ENCODE data around the gene BEND3.

Gene BEND3

DNA sequence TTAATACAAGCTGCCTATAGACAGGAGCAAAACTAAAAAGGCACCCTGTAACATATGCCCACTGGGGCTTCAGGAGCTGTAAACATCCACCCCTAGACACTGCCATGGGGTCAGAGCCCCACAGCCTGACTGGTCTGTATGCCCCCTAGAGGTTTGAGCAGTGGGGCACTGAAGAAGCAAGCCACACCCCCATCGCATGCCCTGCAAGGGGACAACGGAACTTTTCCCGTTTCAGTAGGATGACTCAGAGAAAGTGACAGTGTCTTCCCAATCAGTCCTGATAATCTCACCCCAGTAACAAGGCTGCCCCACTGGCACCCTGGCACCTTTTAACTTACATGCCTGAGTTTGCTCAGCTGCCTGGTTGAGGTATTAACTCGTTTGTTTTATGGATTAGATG lies 35.9 kb downstream of the BEND3 start:
- TF ChIP-seq ZFX (IDR thresholded peaks at IDR 0.05): no peak
- TF ChIP-seq, protein P1, sequence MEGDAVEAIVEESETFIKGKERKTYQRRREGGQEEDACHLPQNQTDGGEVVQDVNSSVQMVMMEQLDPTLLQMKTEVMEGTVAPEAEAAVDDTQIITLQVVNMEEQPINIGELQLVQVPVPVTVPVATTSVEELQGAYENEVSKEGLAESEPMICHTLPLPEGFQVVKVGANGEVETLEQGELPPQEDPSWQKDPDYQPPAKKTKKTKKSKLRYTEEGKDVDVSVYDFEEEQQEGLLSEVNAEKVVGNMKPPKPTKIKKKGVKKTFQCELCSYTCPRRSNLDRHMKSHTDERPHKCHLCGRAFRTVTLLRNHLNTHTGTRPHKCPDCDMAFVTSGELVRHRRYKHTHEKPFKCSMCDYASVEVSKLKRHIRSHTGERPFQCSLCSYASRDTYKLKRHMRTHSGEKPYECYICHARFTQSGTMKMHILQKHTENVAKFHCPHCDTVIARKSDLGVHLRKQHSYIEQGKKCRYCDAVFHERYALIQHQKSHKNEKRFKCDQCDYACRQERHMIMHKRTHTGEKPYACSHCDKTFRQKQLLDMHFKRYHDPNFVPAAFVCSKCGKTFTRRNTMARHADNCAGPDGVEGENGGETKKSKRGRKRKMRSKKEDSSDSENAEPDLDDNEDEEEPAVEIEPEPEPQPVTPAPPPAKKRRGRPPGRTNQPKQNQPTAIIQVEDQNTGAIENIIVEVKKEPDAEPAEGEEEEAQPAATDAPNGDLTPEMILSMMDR (conservative IDR thresholded peaks at IDR 0.05): no peak
- no peak overlapping the region for H3K27ac ChIP-seq

GRCh38 chr6:107077710-107078109 lies 37.6 kb downstream of the BEND3 start:
- TF ChIP-seq, protein P1 (conservative IDR thresholded peaks at IDR 0.05): no peak
- TF ChIP-seq ZFX (IDR thresholded peaks at IDR 0.05): no peak
- H3K27ac ChIP-seq: no peak overlapping the region

- TF ChIP-seq, protein P1 (conservative IDR thresholded peaks at IDR 0.05): peak; percentile 75
- no peak for TF ChIP-seq ZFX (IDR thresholded peaks at IDR 0.05)
Measured at GRCh38 chr6:107075951-107076381, 39.3 kb downstream of the BEND3 start.

GRCh38 chr6:107070686-107071085 lies 44.6 kb downstream of the BEND3 start:
- H3K27ac ChIP-seq: no peak overlapping the region
- no peak for TF ChIP-seq ZFX (IDR thresholded peaks at IDR 0.05)
- TF ChIP-seq, protein P1 (conservative IDR thresholded peaks at IDR 0.05): no peak

More at GRCh38 chr6:107075951-107076381, 39.3 kb downstream of the BEND3 start:
- peak overlapping the region; percentile 35 for H3K27ac ChIP-seq

GRCh38 chr6:107069631-107070548 lies 45.4 kb downstream of the BEND3 start:
- H3K27ac ChIP-seq: no peak overlapping the region

GRCh38 chr6:107068691-107069630 lies 46.4 kb downstream of the BEND3 start:
- no peak overlapping the region for H3K27ac ChIP-seq
- TF ChIP-seq, protein P1 (conservative IDR thresholded peaks at IDR 0.05): no peak
- no peak for TF ChIP-seq ZFX (IDR thresholded peaks at IDR 0.05)

More at GRCh38 chr6:107069631-107070548, 45.4 kb downstream of the BEND3 start:
- no peak for TF ChIP-seq ZFX (IDR thresholded peaks at IDR 0.05)
- TF ChIP-seq, protein P1 (conservative IDR thresholded peaks at IDR 0.05): no peak

Measured in C4-2B (cell line).